Epithelial cell of esophagus (primary cell): ENCODE results near the gene KIRREL2.

ENCODE experiments used
- DNase-seq: peaks from one replicate; pipeline ENCODE4 v3.0.0; 2010; ENCODE audit warnings: low read depth
- H3K4me3 ChIP-seq: 2 replicates; pipeline ENCODE4 v1.5.1; 2011; ENCODE audit warnings: mild to moderate bottlenecking, low read length, control low read depth
- TF ChIP-seq, protein P1 (sequence below): IDR thresholded peaks from 2 replicates; pipeline ENCODE4 v1.5.1; 2011; ENCODE audit warnings: low read depth, mild to moderate bottlenecking, low read length, control low read depth, inconsistent platforms; ENCODE audit not compliant: insufficient read depth; ENCODE audit errors: missing control alignments

Gene KIRREL2

DNA sequence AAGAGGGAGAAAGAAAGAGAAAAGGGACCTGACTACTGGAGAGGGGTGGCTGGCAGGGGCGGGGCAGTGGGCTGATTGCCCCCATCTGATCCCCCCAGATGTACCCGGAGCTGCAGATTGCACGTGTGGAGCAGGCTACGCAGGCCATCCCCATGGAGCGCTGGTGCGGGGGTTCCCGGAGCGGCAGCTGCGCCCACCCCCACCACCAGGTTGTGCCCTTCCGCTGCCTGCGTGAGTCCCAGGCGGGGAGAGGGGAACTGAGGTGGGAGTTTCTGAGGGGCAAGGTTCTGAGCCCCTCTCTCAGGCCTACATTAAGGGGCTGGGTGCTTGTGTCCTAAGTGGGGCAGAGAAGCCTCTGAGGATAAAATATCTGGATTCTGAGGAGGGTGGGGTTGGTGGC lies 14.1 kb downstream of the KIRREL2 start:
- DNase-seq, result no peak
- H3K4me3 ChIP-seq, result no peak overlapping the region
- TF ChIP-seq, protein P1, sequence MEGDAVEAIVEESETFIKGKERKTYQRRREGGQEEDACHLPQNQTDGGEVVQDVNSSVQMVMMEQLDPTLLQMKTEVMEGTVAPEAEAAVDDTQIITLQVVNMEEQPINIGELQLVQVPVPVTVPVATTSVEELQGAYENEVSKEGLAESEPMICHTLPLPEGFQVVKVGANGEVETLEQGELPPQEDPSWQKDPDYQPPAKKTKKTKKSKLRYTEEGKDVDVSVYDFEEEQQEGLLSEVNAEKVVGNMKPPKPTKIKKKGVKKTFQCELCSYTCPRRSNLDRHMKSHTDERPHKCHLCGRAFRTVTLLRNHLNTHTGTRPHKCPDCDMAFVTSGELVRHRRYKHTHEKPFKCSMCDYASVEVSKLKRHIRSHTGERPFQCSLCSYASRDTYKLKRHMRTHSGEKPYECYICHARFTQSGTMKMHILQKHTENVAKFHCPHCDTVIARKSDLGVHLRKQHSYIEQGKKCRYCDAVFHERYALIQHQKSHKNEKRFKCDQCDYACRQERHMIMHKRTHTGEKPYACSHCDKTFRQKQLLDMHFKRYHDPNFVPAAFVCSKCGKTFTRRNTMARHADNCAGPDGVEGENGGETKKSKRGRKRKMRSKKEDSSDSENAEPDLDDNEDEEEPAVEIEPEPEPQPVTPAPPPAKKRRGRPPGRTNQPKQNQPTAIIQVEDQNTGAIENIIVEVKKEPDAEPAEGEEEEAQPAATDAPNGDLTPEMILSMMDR, result no peak

DNA sequence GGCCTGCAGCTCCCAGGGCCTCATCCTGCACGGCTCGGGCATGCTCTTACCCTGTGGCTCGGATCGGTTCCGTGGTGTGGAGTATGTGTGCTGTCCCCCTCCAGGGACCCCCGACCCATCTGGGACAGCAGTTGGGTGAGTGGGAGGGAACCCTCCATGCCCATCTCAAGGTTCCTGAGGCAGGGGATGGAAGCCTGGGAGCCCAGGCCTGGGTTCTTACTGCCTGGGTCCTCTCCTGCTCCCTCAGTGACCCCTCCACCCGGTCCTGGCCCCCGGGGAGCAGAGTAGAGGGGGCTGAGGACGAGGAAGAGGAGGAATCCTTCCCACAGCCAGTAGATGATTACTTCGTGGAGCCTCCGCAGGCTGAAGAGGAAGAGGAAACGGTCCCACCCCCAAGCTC lies 14.9 kb downstream of the KIRREL2 start:
- no peak overlapping the region for H3K4me3 ChIP-seq
- TF ChIP-seq, protein P1, result no peak
- no peak for DNase-seq

DNA sequence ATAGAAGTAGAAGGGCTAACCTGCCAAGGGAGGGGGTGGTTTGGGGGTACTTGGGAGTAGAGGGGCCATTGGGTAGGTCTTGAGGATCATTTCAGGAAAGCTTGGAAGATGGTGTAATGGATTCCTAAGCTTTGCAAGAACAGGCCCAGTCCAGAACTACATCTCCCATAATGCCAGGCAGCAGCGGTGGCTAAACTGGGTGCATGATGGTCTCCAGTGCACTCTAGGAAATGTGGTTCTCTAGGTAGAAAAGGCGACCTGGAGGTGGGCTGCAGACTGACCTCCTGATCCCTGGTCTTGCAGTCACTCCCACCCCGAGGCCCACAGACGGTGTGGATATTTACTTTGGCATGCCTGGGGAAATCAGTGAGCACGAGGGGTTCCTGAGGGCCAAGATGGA lies 15.5 kb downstream of the KIRREL2 start:
- no peak overlapping the region for H3K4me3 ChIP-seq
- DNase-seq, result no peak
- TF ChIP-seq, protein P1, result no peak

DNA sequence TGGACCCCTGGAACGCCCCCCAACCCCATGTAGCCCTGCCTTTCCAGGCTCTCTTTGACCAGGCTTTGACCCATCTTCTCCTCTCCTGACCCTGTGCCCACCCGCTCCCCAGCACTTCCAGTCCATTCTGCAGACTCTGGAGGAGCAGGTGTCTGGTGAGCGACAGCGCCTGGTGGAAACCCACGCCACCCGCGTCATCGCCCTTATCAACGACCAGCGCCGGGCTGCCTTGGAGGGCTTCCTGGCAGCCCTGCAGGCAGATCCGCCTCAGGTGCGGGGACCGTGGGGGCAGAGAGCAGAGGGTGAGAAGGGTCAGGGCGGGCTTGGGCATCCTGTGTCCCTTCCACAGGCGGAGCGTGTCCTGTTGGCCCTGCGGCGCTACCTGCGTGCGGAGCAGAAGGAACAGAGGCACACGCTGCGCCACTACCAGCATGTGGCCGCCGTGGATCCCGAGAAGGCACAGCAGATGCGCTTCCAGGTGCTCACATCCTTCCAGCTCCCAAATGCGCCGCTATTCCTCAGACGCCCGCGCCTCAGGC lies 17.8 kb downstream of the KIRREL2 start:
- TF ChIP-seq, protein P1, result no peak
- DNase-seq, result no peak
- H3K4me3 ChIP-seq, result no peak overlapping the region

DNA sequence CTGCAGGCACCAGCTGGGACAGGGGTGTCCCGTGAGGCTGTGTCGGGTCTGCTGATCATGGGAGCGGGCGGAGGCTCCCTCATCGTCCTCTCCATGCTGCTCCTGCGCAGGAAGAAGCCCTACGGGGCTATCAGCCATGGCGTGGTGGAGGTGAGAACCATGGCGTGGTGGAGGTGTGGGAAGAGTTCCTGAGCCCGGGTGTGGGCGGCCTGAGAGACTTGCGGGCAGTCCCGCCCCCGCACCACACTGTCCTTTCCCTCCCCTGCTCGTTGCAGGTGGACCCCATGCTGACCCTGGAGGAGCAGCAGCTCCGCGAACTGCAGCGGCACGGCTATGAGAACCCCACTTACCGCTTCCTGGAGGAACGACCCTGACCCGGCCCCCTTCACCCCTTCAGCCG lies 22.4 kb downstream of the KIRREL2 start:
- TF ChIP-seq, protein P1, result no peak
- no peak overlapping the region for H3K4me3 ChIP-seq
- DNase-seq, result no peak

DNA sequence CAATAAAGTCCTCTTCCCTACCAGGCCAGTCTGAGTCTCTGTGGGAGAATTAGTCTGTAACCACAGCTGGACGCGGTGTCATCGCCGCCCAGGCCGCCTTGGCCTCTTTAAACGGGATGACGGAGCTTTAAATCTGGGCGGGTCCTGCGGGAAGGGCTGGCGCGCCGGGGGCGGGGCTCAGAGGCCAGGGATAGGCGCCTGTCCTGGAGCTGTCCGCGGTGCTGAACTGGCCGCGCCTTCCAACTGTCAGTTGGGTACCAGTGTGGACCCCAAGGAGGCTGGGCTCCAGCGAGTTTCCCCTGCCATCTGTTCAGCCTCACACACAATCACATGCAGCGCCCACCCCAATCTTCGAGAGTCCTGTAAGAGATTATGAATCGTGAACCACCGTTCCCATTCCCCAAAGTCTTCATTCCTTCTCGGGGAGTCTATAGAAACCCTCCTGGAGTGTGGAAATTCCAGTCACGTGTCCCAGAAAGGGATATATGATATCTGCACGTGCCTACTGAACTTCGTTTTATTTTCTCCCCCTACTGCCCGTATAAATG lies 23.1 kb downstream of the KIRREL2 start:
- TF ChIP-seq, protein P1, result no peak
- no peak overlapping the region for H3K4me3 ChIP-seq
- DNase-seq, result peak; percentile 91
